Hepatocyte (in vitro differentiated cells): Measurements from ENCODE around the gene CLDN19. TPM values are rescaled to one million over a fixed set of nuclear protein-coding genes. Genes with fewer than 3 reads are reported as not detected.

Experiments
- DNase-seq: peaks from one replicate; pipeline ENCODE4 v3.0.0-alpha.2; 2016; ENCODE audit warnings: low spot score
- H2AFZ ChIP-seq: fragments of 200-600 bp; sonication (generic); 2 replicates; pipeline ENCODE4 v1.6.0; 2016; ENCODE audit warnings: antibody characterized with exemption, mild to moderate bottlenecking
- H3K27ac ChIP-seq: fragments of 200-600 bp; sonication (generic); 2 replicates; pipeline ENCODE4 v1.5.1; 2016; ENCODE audit warnings: mild to moderate bottlenecking
- H3K27me3 ChIP-seq: fragments of 200-600 bp; sonication (generic); 2 replicates; pipeline ENCODE4 v1.6.1; 2016
- H3K36me3 ChIP-seq: fragments of 200-600 bp; sonication (generic); replicated peaks from 2 replicates; pipeline ENCODE4 v1.5.1; 2016; ENCODE audit warnings: low read depth; ENCODE audit not compliant: insufficient read depth
- H3K4me1 ChIP-seq: fragments of 200-600 bp; sonication (generic); 2 replicates; pipeline ENCODE4 v1.5.1; 2016; ENCODE audit warnings: mild to moderate bottlenecking, moderate library complexity; ENCODE audit not compliant: insufficient read depth
- H3K4me2 ChIP-seq: fragments of 200-600 bp; sonication (generic); 2 replicates; pipeline ENCODE4 v1.6.0; 2016
- H3K4me3 ChIP-seq: fragments of 200-600 bp; sonication (generic); 2 replicates; pipeline ENCODE4 v1.5.1; 2016; ENCODE audit warnings: mild to moderate bottlenecking
- H3K79me2 ChIP-seq: fragments of 200-600 bp; sonication (generic); 2 replicates; pipeline ENCODE4 v1.6.0; 2017; ENCODE audit warnings: mild to moderate bottlenecking
- H3K9me2 ChIP-seq: fragments of 200-600 bp; sonication (generic); replicated peaks from 2 replicates; pipeline ENCODE4 v1.6.0; 2017; ENCODE audit warnings: mild to moderate bottlenecking; ENCODE audit not compliant: insufficient read depth
- H3K9me3 ChIP-seq: fragments of 200-600 bp; sonication (generic); 2 replicates; pipeline ENCODE4 v1.5.1; 2016; ENCODE audit warnings: low read depth, mild to moderate bottlenecking
- H4K20me1 ChIP-seq: fragments of 200-600 bp; sonication (generic); 2 replicates; pipeline ENCODE4 v1.6.0; 2016; ENCODE audit warnings: mild to moderate bottlenecking; ENCODE audit not compliant: insufficient read depth, poor library complexity, severe bottlenecking
- CTCF ChIP-seq: fragments of 200-600 bp; sonication (generic); IDR thresholded peaks from 2 replicates; pipeline ENCODE4 v1.5.1; 2016; ENCODE audit warnings: antibody characterized with exemption, mild to moderate bottlenecking; ENCODE audit not compliant: poor library complexity
- EZH2 ChIP-seq: fragments of 200-600 bp; sonication (generic); IDR thresholded peaks from 2 replicates; pipeline ENCODE4 v1.6.1; 2016; ENCODE audit warnings: antibody characterized with exemption, mild to moderate bottlenecking, borderline replicate concordance
- EZH2phosphoT487 ChIP-seq: fragments of 200-600 bp; sonication (generic); IDR thresholded peaks from one replicate; pipeline ENCODE4 v1.6.1; 2018; ENCODE audit warnings: antibody characterized with exemption, mild to moderate bottlenecking, low read depth, moderate library complexity; ENCODE audit not compliant: unreplicated experiment, severe bottlenecking
- WGBS: methylation state at CpG from one replicate; pipeline ENCODE4 v1.1.6; 2016; ENCODE audit warnings: low lambda C conversion rate; ENCODE audit errors: missing lambda C conversion rate; 5-methylcytosine and 5-hydroxymethylcytosine counted together
- polyA plus RNA-seq: library from polyadenylated mRNA; unstranded; fragments of >200 nt; fragmentation: Nextera tagmentation; extraction: Ambion mirVana; gene quantifications from 2 replicates; pipeline ENCODE4 v1.2.1, GENCODE V29; 2016
- total RNA-seq: library from RNA; depleted of rRNA; stranded (reverse); fragments of >200 nt; gene quantifications from 2 replicates; pipeline ENCODE4 v1.2.3, GENCODE V29; 2014

The CLDN19 gene
- total and polyA plus RNA-seq, 2 experiments from 2014 or later, result 4.5 to 6.9 TPM

- Histone ChIP-seq H3K36me3 (no peaks in the 10 kb centered on the region), H3K4me1 (no peaks in the 10 kb centered on the region), H3K79me2 (peaks cover 5% of the 10 kb centered on the region), H3K9me2 (no peaks in the 10 kb centered on the region), H4K20me1 (no peaks in the 10 kb centered on the region), H3K27ac (no peak overlapping the region), H3K27me3 (no peaks in the 10 kb centered on the region), H3K4me2 (no peak overlapping the region), H3K4me3 (no peak overlapping the region), H2AFZ (no peak overlapping the region), H3K9me3 (no peaks in the 10 kb centered on the region)
- DNase-seq, result no peak
- WGBS, result 100% methylated on average over 1 of the region's 1 CpG
- TF ChIP-seq CTCF (no peak), EZH2 (no peak), EZH2phosphoT487 (no peak)
These were observed 40.1 kb upstream of the CLDN19 start for GRCh38 chr1:42780176-42780575.

- no peak overlapping the region for H3K4me3 ChIP-seq
- peaks cover under 1% of the 10 kb centered on the region for H3K36me3 ChIP-seq
- H3K9me2 ChIP-seq, result no peaks in the 10 kb centered on the region
- 80% methylated on average over 2 of the region's 2 CpGs for WGBS
- TF ChIP-seq EZH2phosphoT487 (no peak), EZH2 (no peak), CTCF (no peak)
- H3K79me2 ChIP-seq, result peaks cover 5% of the 10 kb centered on the region
- DNase-seq, result no peak
- H3K4me2 ChIP-seq, result no peak overlapping the region
- H3K9me3 ChIP-seq, result no peaks in the 10 kb centered on the region
- no peak overlapping the region for H2AFZ ChIP-seq
- H3K4me1 ChIP-seq, result no peaks in the 10 kb centered on the region
- H3K27me3 ChIP-seq, result no peaks in the 10 kb centered on the region
- H4K20me1 ChIP-seq, result no peaks in the 10 kb centered on the region
- no peak overlapping the region for H3K27ac ChIP-seq
These were observed 39.7 kb upstream of the CLDN19 start for GRCh38 chr1:42779725-42780124.

GRCh38 chr1:42777852-42778251 lies 37.8 kb upstream of the CLDN19 start:
- Histone ChIP-seq H3K27ac (no peak overlapping the region), H3K79me2 (peaks cover 6% of the 10 kb centered on the region), H3K9me2 (no peaks in the 10 kb centered on the region), H2AFZ (no peak overlapping the region), H4K20me1 (no peaks in the 10 kb centered on the region), H3K9me3 (no peaks in the 10 kb centered on the region), H3K4me1 (no peaks in the 10 kb centered on the region), H3K4me3 (no peak overlapping the region), H3K36me3 (peaks cover 3% of the 10 kb centered on the region), H3K4me2 (no peak overlapping the region), H3K27me3 (no peaks in the 10 kb centered on the region)
- TF ChIP-seq CTCF (peak; percentile 53), EZH2 (no peak)
- DNase-seq, result peak; percentile 47

GRCh38 chr1:42776502-42776901 lies 36.5 kb upstream of the CLDN19 start:
- TF ChIP-seq EZH2phosphoT487 (no peak), EZH2 (no peak), CTCF (no peak)
- no peaks in the 10 kb centered on the region for H3K9me3 ChIP-seq
- no peaks in the 10 kb centered on the region for H3K9me2 ChIP-seq
- no peak overlapping the region for H3K4me2 ChIP-seq
- peaks cover 5% of the 10 kb centered on the region for H4K20me1 ChIP-seq
- no peak for DNase-seq
- H3K4me1 ChIP-seq, result no peaks in the 10 kb centered on the region
- no peak overlapping the region for H2AFZ ChIP-seq
- no peak overlapping the region for H3K27ac ChIP-seq
- H3K4me3 ChIP-seq, result no peak overlapping the region
- peaks cover 20% of the 10 kb centered on the region for H3K79me2 ChIP-seq
- H3K36me3 ChIP-seq, result peaks cover 3% of the 10 kb centered on the region
- H3K27me3 ChIP-seq, result no peaks in the 10 kb centered on the region
- WGBS, result 92% methylated on average over 6 of the region's 6 CpGs
